Measurements from ENCODE around the gene RAD51B.

- TF ChIP-seq CTCF (IDR thresholded peaks at IDR 0.05) (no peak), POLR2AphosphoS5 (IDR thresholded peaks at IDR 0.05) (no peak)
Measured at GRCh38 chr14:68508581-68508980, 689.0 kb downstream of the RAD51B start.

Data from upper lobe of left lung (tissue), 4 donors.